HG02884 (cell line): Measurements from ENCODE around the gene SNAPIN.

Experiments
- ATAC-seq: cut with Tn5 transposase; IDR thresholded peaks from one replicate; pipeline ENCODE4 v1.9.1; 2021; ENCODE audit warnings: mild to moderate bottlenecking, moderate library complexity; ENCODE audit not compliant: unreplicated experiment

SNAPIN gene

DNA sequence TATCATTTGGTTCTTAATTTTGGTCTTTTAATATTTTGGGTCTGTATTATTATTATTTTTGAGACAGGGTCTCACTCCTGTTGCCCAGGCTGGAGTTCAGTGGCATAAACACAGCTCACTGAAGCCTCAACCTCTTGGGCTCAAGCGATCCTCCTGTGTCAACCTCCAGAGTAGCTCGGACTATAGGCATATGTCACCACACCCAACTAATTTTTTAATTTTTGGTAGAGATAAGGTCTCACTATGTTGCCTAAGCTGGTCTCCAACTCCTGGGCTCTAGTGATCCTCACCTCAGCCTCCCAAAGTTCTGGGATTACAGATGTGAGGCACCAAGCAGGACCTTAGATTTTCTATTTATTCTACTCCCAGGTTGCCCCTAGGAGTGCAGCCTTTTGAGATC is 15.0 kb downstream of the SNAPIN start:
- ATAC-seq: no peak

- no peak for ATAC-seq
Measured at GRCh38 chr1:153677718-153678518, 19.4 kb downstream of the SNAPIN start.

GRCh38 chr1:153678519-153679336 is 20.2 kb downstream of the SNAPIN start, which contains the start of gene NPR1:
NPR1 (plus strand) TSS chr1:153678688; CDS start chr1:153679109, 421 bp downstream.
- no peak for ATAC-seq

GRCh38 chr1:153679337-153680119 is 21.0 kb downstream of the SNAPIN start:
- ATAC-seq: no peak

DNA sequence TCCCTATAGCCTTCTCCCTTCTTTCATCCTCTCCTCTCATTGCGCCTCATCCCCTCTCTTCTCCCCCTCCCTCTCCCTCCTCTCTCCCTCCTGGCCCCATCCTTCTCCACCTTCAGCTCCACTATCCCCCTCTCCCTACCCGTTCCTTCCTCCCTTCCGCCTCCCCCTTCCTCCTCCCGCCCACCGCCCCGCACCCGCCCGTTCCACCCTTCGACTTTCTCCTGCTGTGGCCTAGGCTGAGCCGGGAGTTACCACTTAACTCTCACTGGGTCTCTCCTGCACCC is 21.6 kb downstream of the SNAPIN start:
- ATAC-seq: no peak

- no peak for ATAC-seq
Measured at GRCh38 chr1:153682730-153683129, 24.2 kb downstream of the SNAPIN start.

- ATAC-seq: no peak
Measured at GRCh38 chr1:153683854-153684253, 25.4 kb downstream of the SNAPIN start.

DNA sequence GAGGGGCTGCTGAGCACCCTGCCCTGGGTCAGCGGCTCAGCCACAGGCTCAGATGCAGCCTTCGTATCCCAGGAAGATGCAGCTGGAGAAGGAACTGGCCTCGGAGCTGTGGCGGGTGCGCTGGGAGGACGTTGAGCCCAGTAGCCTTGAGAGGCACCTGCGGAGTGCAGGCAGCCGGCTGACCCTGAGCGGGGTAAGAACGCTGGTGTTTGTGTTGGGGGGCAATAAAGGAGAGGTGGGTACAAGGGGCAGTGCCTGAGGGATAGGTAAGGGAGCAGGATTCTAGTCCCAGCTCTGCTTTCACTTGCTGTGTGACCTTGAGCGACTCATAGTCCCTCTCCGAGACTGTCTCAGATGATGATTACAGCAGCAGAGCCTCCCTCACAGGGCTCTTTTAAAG is 26.4 kb downstream of the SNAPIN start:
- ATAC-seq: no peak

- no peak for ATAC-seq
Measured at GRCh38 chr1:153685544-153686340, 27.2 kb downstream of the SNAPIN start.

DNA sequence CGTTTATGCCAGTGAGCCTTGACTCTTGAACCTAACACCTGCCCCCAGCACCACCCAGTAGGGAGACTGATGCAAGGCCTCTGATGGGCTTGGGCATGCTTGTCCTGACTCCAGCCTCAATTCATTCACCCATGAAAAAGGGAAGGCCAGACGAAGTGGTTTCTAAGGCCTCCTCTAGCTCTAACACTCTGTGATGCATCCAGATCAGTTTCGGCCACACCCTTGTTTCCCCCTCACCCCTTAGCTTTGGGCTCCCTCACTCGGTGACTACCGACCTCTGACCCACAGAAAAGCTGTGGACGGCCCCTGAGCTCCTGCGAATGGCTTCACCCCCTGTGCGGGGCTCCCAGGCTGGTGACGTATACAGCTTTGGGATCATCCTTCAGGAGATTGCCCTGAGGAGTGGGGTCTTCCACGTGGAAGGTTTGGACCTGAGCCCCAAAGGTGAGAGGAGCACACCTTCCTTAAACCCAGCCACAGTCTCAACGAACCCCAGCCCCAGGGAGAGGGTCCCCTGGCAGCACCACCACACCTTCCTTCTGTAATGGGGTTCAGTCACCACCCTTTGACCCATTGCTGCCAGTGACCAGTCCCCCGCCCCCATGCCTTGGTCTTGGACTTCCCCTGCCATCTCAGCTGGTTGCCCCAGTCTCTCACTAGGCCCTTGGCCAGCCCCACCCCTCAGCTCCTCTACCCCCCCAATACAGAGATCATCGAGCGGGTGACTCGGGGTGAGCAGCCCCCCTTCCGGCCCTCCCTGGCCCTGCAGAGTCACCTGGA is 29.0 kb downstream of the SNAPIN start:
- ATAC-seq: no peak

GRCh38 chr1:153688276-153688675 is 29.8 kb downstream of the SNAPIN start:
- ATAC-seq: no peak

GRCh38 chr1:153688736-153689328 is 30.3 kb downstream of the SNAPIN start:
- no peak for ATAC-seq

GRCh38 chr1:153693466-153693865 is 35.0 kb downstream of the SNAPIN start:
- ATAC-seq: no peak

- no peak for ATAC-seq
Measured at GRCh38 chr1:153696741-153697140, 38.2 kb downstream of the SNAPIN start.

- ATAC-seq: no peak
Measured at GRCh38 chr1:153697191-153698019, 38.9 kb downstream of the SNAPIN start.

GRCh38 chr1:153698020-153698922 is 39.8 kb downstream of the SNAPIN start:
- ATAC-seq: no peak

DNA sequence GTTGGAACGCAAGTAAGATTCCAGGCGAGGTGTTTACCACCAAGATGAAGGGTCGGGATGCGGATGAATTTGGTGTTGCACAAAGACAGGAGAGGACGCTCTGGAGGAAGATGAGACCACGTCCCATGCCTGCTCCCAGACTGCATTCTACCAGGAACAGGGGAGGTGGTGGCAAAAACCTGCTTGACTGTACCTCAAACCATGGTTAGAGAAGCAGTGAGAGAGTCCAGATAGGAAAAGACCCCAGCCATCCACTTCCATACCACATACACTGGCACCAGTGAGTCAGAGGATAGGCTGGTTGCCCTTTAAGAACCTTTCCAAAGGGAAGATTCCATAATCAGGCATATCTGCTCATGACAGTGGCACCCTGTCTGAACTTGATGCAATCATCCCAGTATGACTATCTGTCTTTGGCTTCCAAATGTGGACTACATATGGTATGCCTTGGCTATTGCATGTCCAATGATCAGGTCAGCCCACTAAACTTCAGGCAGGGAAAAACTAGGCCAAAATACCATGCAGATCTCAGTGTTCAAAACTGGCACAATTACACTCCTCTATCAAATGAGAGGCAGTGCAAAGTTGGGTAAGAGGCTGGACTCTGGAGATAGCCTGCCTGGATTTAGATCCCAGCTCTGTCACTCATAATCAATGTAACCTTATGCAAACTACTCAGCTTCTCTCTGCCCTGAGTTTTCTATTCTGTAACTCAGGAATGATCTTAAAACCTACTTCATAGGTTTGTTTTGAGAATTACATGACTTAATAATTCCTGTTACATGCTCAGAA is 40.6 kb downstream of the SNAPIN start:
- ATAC-seq: no peak
